GM18951 (cell line): ENCODE measurements around the gene TCOF1.

Experiments used
- POLR2A ChIP-seq: IDR thresholded peaks from 4 replicates; pipeline ENCODE4 v1.6.1; 2011; ENCODE audit warnings: mild to moderate bottlenecking; ENCODE audit not compliant: insufficient read length, insufficient read depth; ENCODE audit errors: extremely low read depth
- in situ Hi-C: fragments of 300-500 bp; cut with MboI; formaldehyde crosslinking; loops from one replicate; pipeline ENCODE4 v1.12.0; 2022; ENCODE audit warnings: low sequenced_read_pairs, mixed read lengths, inconsistent platforms; ENCODE audit not compliant: unreplicated experiment

The TCOF1 gene

GRCh38 chr5:150376799-150377771 lies 19.6 kb downstream of the TCOF1 start:
- in situ Hi-C loops, result no loop called here
- TF ChIP-seq POLR2A, result no peak

GRCh38 chr5:150377964-150378694 lies 20.6 kb downstream of the TCOF1 start:
- in situ Hi-C loops, result no loop called here
- TF ChIP-seq POLR2A, result no peak

GRCh38 chr5:150384701-150385100 lies 27.2 kb downstream of the TCOF1 start:
- no peak for TF ChIP-seq POLR2A
- in situ Hi-C loops, result no loop called here

DNA sequence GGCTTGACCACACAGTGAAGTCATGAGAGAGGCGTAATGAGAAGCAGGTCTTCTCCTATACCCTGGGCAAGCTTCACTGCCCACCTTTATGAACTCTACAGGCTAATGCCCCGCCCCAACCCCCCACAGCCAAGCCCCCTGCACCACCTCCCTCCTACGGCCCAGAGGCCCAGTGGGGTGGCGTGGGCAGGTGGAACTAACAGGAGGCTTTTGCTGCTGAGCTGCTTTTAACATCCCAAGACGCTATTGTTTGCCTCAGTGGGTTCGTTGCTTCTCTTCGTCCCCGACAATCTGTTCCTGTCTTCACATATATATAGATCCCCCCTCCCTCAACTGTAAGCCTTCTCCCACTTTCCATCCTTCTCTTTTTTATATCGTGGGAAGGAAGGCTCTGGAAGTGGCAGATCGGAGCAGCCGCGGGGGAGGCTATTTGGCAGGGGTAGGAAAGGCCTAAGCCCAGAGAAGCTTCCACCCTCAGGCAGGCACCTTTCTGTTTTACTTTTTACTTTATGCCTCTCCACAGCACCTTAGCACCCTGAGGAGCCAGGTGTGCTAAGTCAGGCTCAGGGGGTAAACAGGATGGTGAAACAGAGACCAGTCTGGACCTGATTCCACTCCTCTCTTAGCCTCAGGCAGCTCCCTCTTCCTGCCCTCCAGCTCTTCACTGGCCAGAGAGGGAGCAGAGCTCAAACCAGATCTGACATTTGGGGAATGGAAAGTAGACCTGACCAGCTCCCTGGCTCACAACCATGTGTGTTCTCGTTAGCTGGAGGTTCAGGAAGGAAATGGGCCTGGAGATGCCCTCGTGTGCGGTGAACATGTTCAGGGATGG lies 28.7 kb downstream of the TCOF1 start:
- TF ChIP-seq POLR2A, result no peak
- in situ Hi-C loops, result no loop called here

- TF ChIP-seq POLR2A, result no peak
- in situ Hi-C loops, result no loop called here
These were observed 32.2 kb downstream of the TCOF1 start for GRCh38 chr5:150389531-150390266.

DNA sequence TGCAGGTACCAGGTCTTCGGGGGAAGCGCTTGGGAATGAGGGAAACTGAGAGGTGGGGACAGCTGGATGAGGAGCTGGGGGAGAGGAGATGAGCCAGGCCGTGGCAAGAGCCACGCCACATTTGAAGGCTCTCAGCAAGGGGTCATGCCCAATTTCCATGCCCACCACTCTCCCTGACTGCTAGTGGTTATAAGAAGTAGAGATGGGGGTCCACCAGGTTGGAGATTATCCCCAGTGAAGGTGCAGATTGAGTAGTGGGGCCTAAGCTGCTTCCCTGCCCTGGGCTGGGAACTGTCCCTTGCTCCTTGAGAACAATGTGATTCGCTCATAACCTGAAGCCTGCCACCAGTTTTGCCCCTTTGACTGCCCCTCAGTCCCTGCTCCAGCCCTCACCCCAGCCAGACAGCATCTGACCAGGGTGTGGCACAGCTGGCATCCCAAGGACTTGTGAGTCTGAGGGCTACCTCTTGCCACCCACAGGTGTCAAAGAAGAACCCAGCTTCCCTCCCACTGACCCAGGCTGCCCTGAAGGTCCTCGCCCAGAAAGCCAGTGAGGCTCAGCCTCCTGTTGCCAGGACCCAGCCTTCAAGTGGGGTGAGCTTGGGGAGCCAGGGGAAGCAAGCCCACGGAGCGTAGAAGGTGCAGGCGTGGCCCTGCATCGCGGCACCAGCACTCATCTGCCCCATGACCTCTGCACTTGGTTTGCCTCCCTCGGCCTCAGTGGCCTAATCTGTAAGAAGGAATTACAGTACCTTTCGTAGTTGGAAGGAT lies 33.8 kb downstream of the TCOF1 start:
- in situ Hi-C loops, result no loop called here
- TF ChIP-seq POLR2A, result no peak

- no peak for TF ChIP-seq POLR2A
- in situ Hi-C loops, result no loop called here
These were observed 34.5 kb downstream of the TCOF1 start for GRCh38 chr5:150391986-150392385.

DNA sequence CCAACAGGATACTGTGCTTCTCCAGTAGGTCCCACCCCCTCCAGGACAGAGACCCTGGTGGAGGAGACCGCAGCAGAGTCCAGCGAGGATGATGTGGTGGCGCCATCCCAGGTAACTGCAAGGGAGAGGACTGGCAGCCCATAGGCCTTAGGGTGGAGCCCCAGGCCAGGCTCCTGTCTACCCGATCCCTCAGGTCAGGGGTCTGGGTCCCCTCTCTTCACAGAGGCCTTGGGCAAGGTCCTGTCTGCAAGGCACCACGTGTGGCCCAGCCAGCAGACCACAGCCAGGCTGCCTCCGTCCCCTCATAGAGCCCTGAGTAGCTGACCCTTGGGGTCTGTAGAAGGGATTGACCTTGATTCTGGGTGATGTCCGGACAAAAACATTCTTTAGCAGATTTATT lies 35.2 kb downstream of the TCOF1 start:
- TF ChIP-seq POLR2A, result no peak
- in situ Hi-C loops, result no loop called here

- in situ Hi-C loops, result no loop called here
- TF ChIP-seq POLR2A, result no peak
These were observed 35.7 kb downstream of the TCOF1 start for GRCh38 chr5:150393096-150393645.

GRCh38 chr5:150394131-150394530 lies 36.6 kb downstream of the TCOF1 start:
- no peak for TF ChIP-seq POLR2A
- in situ Hi-C loops, result no loop called here

- TF ChIP-seq POLR2A, result no peak
- in situ Hi-C loops, result no loop called here
These were observed 37.6 kb downstream of the TCOF1 start for GRCh38 chr5:150394912-150395687.

DNA sequence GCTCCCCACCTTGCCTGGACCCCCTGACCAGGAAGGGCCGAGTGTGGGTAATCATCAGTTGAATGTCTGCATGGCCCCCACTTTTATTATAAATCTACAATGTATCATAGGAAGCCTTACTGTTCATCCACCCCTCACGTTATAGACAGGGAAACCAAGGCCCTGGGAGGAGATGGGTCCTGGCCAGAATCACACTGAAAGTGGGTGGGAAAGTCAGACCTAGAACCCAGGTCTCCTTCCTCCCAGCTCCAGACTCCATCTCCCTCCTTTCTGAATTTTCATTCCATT lies 38.1 kb downstream of the TCOF1 start:
- TF ChIP-seq POLR2A, result no peak
- in situ Hi-C loops, result no loop called here
